HL-60 (cell line): Measurements from ENCODE around the gene APOC1.

Source experiments
- DNase-seq, 2 experiments: peaks; one replicate each; pipeline ENCODE4 v3.0.0-alpha.2; 2010 to 2020; ENCODE audit warnings: low read depth in 1 of 2, low spot score in 1 of 2
- H3K27ac ChIP-seq: fragments of 250-450 bp; sonication (Bioruptor Pico); replicated peaks from 2 replicates; pipeline ENCODE4 v1.5.1; 2020; ENCODE audit warnings: mild to moderate bottlenecking, moderate library complexity
- H3K27me3 ChIP-seq: fragments of 250-450 bp; sonication (Bioruptor Pico); 2 replicates; pipeline ENCODE4 v1.5.1; 2021; ENCODE audit warnings: mild to moderate bottlenecking, moderate library complexity; ENCODE audit not compliant: insufficient read depth, poor library complexity, severe bottlenecking
- H3K4me3 ChIP-seq: replicated peaks from 2 replicates; pipeline ENCODE4 v1.5.1; 2011; ENCODE audit warnings: mild to moderate bottlenecking, control low read depth, low read length; ENCODE audit not compliant: insufficient read depth
- CTCF ChIP-seq: IDR thresholded peaks from one replicate; pipeline ENCODE4 v1.5.1; 2011; ENCODE audit warnings: low read length, control low read depth, inconsistent platforms; ENCODE audit not compliant: insufficient read depth
- GABPA ChIP-seq: IDR thresholded peaks from 2 replicates; pipeline ENCODE4 v1.6.1; 2012; ENCODE audit warnings: low read depth
- POLR2AphosphoS5 ChIP-seq: IDR thresholded peaks from 2 replicates; pipeline ENCODE4 v1.6.1; 2012; ENCODE audit warnings: low read depth
- SPI1 ChIP-seq: IDR thresholded peaks from 2 replicates; pipeline ENCODE4 v1.6.1; 2012; ENCODE audit warnings: low read depth, mild to moderate bottlenecking, borderline replicate concordance
- TF ChIP-seq, protein P1 (sequence below): IDR thresholded peaks from 2 replicates; pipeline ENCODE4 v1.6.1; 2012; ENCODE audit warnings: low read depth; ENCODE audit not compliant: insufficient replicate concordance

APOC1 gene

DNA sequence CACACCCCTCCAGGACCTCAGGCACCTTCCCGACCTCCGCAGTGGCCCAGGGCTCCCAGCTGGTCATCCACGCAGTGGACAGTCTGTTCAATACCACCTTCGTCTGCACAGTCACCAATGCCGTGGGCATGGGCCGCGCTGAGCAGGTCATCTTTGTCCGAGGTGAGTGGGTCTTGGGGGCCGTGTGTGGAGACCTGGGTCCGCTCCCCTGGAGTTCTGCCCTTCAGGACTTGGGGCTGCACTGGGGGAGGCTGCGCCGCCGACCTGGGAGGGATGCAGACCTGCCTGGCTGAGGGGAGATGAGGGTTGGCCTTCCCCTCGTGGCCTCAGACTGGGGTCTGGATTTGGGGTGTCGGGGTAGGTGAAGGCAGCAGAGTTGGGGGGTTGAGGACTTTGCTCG lies 40.1 kb upstream of the APOC1 start:
- no peak for DNase-seq
- TF ChIP-seq CTCF, result no peak
- TF ChIP-seq, protein P1, sequence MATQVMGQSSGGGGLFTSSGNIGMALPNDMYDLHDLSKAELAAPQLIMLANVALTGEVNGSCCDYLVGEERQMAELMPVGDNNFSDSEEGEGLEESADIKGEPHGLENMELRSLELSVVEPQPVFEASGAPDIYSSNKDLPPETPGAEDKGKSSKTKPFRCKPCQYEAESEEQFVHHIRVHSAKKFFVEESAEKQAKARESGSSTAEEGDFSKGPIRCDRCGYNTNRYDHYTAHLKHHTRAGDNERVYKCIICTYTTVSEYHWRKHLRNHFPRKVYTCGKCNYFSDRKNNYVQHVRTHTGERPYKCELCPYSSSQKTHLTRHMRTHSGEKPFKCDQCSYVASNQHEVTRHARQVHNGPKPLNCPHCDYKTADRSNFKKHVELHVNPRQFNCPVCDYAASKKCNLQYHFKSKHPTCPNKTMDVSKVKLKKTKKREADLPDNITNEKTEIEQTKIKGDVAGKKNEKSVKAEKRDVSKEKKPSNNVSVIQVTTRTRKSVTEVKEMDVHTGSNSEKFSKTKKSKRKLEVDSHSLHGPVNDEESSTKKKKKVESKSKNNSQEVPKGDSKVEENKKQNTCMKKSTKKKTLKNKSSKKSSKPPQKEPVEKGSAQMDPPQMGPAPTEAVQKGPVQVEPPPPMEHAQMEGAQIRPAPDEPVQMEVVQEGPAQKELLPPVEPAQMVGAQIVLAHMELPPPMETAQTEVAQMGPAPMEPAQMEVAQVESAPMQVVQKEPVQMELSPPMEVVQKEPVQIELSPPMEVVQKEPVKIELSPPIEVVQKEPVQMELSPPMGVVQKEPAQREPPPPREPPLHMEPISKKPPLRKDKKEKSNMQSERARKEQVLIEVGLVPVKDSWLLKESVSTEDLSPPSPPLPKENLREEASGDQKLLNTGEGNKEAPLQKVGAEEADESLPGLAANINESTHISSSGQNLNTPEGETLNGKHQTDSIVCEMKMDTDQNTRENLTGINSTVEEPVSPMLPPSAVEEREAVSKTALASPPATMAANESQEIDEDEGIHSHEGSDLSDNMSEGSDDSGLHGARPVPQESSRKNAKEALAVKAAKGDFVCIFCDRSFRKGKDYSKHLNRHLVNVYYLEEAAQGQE, result no peak
- TF ChIP-seq GABPA, result no peak
- TF ChIP-seq POLR2AphosphoS5, result no peak
- no peak for TF ChIP-seq SPI1
- Histone ChIP-seq H3K27me3 (no peaks in the 10 kb centered on the region), H3K27ac (no peak overlapping the region), H3K4me3 (no peak overlapping the region)

GRCh38 chr19:44875666-44876451 lies 38.5 kb upstream of the APOC1 start:
- TF ChIP-seq CTCF (no peak), POLR2AphosphoS5 (no peak), SPI1 (no peak)
- no peak for DNase-seq
- Histone ChIP-seq H3K27me3 (no peaks in the 10 kb centered on the region), H3K4me3 (no peak overlapping the region), H3K27ac (no peak overlapping the region)

DNA sequence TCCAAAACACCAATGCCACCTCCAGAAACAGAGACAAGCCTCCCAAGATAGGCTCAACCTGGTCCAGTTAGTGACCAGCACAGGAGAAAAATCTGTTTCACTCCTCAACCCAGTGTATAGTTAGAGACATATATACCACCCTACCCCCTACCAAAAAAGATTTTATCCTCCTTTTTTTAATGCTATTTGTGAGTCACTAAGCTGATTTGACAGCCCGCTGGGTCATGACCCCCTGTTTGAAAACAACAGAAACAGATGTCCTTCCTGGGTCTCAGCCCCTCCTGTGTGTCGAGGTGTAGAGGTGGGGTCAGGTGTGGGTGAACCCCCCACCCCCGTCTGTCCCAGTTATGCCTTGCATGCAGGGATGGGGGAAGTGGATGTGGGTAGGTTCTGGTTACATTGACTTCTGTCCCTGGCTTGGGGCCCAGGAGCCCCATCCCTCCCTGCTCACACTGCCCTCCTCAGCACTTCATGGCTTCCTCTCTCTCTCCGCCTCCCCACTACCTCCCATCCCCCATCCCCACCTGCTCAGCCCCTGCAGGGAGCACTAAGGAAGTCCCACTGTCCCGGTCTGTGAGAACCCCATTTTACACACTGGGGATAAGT lies 37.4 kb upstream of the APOC1 start:
- DNase-seq, result peak; percentile 67 to 79
- TF ChIP-seq, protein P1, result no peak
- TF ChIP-seq GABPA, result no peak
- TF ChIP-seq POLR2AphosphoS5, result peak; percentile 28; the same call in 1 of the 2 replicates
- TF ChIP-seq SPI1, result peak; percentile 75
- no peak for TF ChIP-seq CTCF
- Histone ChIP-seq H3K27ac (peak overlapping the region; percentile 12), H3K27me3 (no peaks in the 10 kb centered on the region), H3K4me3 (no peak overlapping the region)
